ENCODE results near the gene BICDL2.
"Not testable (repeated sequence)": the region's sequence is repeated elsewhere in the genome, so short reads cannot be mapped to it uniquely, and the experiment has no call there.

GRCh38 chr16:3055734-3056115, 19.0 kb upstream of the BICDL2 start:
- not testable (repeated sequence) for TF ChIP-seq CTCF, POLR2A (IDR thresholded peaks at IDR 0.05)

Measured in testis (tissue), 2 donors.